Astrocyte of the spinal cord (primary cell): ENCODE measurements around the gene AGPS.
A peak's percentile ranks its signal among the peaks of the same experiment; 100 is the strongest.

Experiments
- DNase-seq: peaks from one replicate; pipeline ENCODE4 v3.0.0; 2011; ENCODE audit warnings: low read depth, low spot score
- H3K4me3 ChIP-seq: 2 replicates; pipeline ENCODE4 v1.5.1; 2011; ENCODE audit warnings: low read depth, mild to moderate bottlenecking, low read length, moderate library complexity
- CTCF ChIP-seq: IDR thresholded peaks from 2 replicates; pipeline ENCODE4 v1.5.1; 2012; ENCODE audit warnings: low read depth, mild to moderate bottlenecking, low read length, inconsistent platforms
- in situ Hi-C: cut with HindIII; loops from 2 replicates; pipeline ENCODE4 v1.10.0; 2017; ENCODE audit warnings: low sequenced_read_pairs

AGPS gene

GRCh38 chr2:177543007-177543760 lies 150.6 kb downstream of the AGPS start:
- peak; percentile 92 for DNase-seq
- in situ Hi-C loops, result no loop called here
- no peak for TF ChIP-seq CTCF
- no peak overlapping the region for H3K4me3 ChIP-seq

DNA sequence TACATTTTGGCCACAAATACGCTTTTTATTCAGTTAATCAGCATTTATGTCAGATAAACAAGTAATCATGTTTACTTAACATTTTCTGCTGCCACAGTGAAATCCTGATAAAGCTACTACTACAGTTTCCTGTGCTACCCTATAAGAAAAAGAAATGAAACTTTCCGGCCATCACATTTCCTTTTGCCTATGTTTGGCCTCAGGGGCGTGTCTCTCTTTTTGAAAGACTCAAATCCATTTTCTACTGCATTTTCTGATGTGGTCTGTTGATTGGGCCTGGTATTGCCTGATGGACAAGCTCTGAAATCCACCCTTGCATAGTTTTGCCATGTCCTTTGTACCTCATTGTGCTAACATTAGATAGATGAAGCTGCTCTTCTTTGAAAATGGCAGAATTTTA lies 152.6 kb downstream of the AGPS start:
- in situ Hi-C loops, result no loop called here
- TF ChIP-seq CTCF, result no peak
- no peak for DNase-seq
- H3K4me3 ChIP-seq, result no peak overlapping the region

DNA sequence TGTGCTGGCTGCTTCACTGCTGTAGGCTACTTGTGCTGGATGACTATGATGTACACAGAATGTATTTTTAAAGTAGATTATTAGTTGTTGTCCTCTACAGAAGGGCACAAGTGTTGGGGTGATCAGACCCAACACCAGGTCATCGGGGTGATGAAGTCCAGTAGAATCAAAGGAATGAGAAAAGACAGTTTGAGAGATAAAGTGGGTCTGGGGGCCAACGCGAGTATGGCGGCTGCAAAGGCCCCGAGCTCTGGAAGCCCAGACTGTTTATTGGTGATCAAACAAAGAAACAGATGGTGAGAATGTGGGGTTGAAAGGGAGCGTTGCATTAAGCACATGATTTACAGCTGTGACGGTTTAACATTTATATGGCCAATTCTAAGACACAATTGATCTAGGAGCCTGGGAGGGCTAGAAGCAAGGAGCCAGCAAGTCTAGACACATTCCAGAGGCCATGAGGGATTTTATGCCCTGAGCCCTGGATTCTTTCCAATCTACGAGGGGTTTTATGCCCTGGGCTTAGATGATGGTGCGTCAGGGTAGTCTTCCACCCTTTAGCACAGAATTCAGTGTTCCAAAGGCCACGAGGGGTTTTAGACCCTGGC lies 153.5 kb downstream of the AGPS start:
- no peak for TF ChIP-seq CTCF
- no peak for DNase-seq
- H3K4me3 ChIP-seq, result no peak overlapping the region
- in situ Hi-C loops, result no loop called here

DNA sequence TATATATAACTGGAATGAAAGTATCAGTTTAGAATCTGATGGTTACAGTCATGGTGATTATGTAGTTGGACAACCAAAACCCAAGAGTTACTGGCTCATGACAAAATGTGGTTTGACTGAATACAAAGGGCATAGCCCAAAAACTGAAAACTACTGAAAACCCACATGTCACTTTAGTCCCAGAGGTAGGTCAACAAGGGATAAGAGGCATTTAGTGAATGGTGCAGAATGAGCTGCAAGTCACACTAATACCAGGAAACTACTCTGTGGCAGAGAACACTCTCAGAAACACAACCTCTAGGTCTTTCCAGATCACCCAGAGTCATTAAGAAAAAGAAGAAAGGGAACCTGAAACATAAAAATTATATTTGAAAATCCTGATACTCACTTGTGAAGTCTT lies 154.5 kb downstream of the AGPS start:
- no peak for TF ChIP-seq CTCF
- in situ Hi-C loops, result no loop called here
- no peak overlapping the region for H3K4me3 ChIP-seq
- no peak for DNase-seq

- H3K4me3 ChIP-seq, result no peak overlapping the region
- in situ Hi-C loops, result no loop called here
- no peak for TF ChIP-seq CTCF
- DNase-seq, result no peak
These were observed 155.2 kb downstream of the AGPS start for GRCh38 chr2:177547772-177548171.

DNA sequence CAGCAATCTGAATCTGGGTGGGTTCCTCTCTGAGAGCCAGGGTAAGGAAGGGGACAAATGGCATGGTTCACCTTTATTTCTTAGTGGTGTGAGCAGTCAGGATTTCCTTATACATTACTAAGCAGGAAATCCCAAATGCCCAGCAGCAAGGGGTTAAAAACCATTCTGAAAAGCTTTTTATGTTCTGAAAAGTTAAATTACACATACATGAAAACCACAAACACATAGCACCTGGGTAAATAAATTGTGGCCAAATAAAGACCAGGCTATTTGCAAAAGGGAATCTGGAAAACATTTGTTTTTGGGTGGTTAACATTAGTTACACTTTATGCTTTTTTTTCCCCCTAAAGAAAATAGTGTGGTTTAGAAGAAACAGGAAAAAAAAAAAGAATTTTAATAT lies 156.1 kb downstream of the AGPS start:
- in situ Hi-C loops, result no loop called here
- no peak for DNase-seq
- no peak overlapping the region for H3K4me3 ChIP-seq
- no peak for TF ChIP-seq CTCF
